GM10266 (cell line): ENCODE data around the gene NOX5.

Experiments used
- DNase-seq: peaks from one replicate; pipeline ENCODE4 v3.0.0; 2012; ENCODE audit errors: extremely low spot score
- TF ChIP-seq, protein P1 (sequence below): IDR thresholded peaks from 2 replicates; pipeline ENCODE4 v1.5.1; 2012; ENCODE audit warnings: mild to moderate bottlenecking, low read depth; ENCODE audit not compliant: control insufficient read depth, insufficient read depth; ENCODE audit errors: missing control alignments

The NOX5 gene

DNA sequence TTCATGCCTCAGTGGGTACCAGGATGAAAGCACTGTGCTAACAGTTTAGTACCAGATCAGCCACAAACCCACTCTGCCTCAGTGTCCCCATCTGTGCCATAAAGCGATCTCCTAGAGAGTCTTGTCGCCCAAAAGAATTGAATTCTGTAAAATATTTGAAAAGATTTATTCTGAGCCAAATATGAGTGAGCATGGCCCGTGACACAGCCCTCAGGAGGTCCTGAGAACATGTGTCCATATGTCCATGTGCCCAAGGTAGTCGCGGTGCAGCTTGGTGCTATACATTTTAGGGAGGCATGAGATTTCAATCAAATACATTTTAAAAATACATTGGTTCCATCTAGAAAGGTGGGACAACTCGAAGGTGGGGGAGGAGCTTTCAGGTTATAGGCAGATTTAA, 15.4 kb upstream of the NOX5 start:
- TF ChIP-seq, protein P1, sequence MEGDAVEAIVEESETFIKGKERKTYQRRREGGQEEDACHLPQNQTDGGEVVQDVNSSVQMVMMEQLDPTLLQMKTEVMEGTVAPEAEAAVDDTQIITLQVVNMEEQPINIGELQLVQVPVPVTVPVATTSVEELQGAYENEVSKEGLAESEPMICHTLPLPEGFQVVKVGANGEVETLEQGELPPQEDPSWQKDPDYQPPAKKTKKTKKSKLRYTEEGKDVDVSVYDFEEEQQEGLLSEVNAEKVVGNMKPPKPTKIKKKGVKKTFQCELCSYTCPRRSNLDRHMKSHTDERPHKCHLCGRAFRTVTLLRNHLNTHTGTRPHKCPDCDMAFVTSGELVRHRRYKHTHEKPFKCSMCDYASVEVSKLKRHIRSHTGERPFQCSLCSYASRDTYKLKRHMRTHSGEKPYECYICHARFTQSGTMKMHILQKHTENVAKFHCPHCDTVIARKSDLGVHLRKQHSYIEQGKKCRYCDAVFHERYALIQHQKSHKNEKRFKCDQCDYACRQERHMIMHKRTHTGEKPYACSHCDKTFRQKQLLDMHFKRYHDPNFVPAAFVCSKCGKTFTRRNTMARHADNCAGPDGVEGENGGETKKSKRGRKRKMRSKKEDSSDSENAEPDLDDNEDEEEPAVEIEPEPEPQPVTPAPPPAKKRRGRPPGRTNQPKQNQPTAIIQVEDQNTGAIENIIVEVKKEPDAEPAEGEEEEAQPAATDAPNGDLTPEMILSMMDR: no peak
- DNase-seq: no peak

DNA sequence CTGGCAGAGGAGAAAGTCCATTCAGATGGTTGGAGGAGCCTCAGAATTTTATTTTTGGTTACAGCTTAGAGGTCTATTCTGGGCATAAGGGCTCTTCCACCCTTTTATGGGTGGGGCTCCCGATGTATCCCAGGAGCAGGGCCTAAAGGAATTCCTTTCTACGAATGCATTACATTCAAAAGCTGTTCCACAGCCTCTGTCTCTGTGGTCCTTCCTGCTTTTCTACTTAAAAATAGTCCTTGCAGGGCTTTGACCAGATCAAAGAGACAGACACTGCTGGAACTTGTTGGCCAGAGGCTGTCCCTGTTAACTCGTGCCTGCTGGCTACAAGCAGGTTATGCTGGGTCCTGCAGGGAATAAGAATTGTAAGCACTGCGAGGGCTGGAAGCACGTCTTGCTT, 14.4 kb upstream of the NOX5 start:
- DNase-seq: no peak
- TF ChIP-seq, protein P1: no peak

DNA sequence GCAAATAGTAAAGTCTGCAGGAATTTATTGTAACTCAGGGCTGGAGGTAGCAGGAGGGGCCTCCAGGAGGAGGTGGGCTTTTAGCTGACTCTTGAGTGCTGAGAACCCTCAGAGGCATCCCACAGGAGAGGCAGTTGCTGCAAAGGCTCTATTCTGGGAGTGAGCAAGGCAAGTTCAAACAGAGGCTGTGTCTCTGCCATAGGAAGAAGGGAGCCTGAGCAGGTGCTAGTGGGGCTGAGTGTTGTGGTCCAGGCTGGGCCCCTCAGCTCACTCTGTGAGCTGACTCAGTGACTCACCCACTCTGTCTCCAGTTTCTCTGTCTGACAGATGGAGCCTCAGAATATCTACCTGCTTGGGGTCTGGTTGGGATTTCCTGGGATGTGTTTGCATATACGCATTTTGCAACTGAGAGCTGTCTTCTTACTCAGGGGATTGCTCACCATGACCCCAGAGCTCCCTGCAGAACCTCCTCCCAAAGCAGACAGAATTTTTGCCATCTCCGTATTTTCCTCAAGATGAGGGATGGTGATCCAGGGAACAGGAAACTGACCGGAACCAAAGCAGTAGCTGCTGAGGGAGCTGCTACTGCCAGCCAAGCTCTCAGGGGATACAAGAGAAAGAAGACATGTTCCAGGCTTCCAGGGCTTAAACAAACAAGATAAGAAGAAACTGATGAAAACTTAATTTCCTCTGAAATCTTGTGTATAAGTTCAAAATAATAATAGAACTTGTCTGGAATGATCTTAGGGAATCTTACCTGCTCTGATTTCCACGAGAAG, 13.6 kb upstream of the NOX5 start:
- TF ChIP-seq, protein P1: no peak
- no peak for DNase-seq

DNA sequence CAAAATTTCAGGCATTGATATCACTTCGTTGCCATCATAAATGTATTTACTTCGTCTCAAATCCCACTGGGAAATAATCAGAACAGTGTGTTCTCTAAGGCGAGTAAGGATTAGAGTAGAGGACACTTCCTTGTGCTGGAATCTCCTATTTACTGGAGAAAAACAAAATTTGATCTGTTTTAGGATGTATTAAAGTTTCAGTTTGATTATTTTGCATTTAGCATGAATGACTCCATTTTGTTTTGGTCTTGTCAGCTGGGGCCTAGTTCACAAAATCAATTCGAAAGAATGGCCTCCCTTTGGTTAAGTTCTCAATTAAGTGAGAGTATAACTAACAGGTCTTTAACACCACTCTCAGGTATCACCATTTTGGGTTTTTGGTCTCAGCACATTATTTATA, 11.7 kb upstream of the NOX5 start:
- TF ChIP-seq, protein P1: no peak

DNA sequence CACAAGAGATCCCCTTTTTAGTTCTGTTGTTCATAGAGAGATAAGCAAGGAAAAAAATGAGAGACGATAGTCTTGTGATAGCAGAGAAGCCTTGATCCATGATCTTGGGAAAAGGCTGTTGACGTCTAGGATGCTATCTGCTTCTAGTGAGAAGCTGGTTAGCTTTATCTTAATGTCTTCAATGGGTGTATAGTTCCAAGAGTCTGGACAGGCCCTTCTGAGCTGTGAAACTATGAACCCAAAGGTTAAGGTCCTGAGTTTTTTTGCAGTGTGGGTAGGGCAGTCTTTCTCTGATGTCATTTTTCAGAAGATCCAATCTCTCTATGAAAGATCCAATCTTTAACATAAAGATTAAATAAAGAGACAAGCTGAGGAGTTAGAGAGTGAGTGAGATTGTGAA, 10.5 kb upstream of the NOX5 start:
- TF ChIP-seq, protein P1: no peak
- no peak for DNase-seq

More for the DNA sequence above, 11.7 kb upstream of the NOX5 start:
- DNase-seq: no peak

DNA sequence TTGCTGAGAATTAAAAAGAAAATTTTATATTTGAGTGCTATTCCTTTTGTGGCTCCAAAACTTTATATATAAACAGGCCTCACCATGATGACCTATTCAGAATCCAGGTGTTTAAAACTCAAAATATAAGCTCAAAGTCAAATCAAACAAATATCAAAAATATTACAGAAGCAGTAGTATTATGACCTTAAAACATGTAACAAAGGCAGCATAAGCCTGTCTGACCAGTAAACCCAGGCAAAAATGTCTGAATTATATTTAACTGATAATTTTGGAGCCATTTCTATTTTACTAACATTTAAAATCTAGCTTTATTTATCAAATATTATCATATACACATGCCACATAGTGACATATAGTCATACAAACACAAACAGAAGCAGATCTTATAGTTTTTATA, 6.4 kb upstream of the NOX5 start:
- DNase-seq: no peak
- TF ChIP-seq, protein P1: no peak

DNA sequence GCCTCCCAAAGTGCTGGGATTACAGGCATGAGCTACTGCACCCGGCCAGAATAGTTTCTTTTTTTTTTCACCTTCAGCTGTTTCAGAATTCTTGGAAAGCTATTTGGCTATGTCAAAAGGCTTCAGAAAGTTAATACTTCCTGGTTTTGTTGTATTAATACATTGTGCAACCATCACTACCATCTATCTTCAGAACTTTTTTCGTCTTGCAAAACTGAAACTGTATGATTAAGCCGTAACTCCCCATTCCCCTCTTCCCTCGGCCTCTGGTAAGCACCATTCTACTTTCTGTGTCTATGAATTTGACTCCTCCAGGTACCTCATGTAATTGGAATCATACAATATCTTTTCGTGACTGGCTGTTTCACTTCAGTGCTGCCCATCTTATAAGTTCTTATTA, 5.2 kb upstream of the NOX5 start:
- TF ChIP-seq, protein P1: no peak
- no peak for DNase-seq
